Stimulated activated CD4-positive, alpha-beta T cell treated with anti-CD3 and anti-CD28 coated beads, Interleukin-1b, Interleukin-23, amount 100 ng/mL, for 48 hours (primary cell): ENCODE measurements around the gene WIPF2.
"Not testable (repeated sequence)": the region's sequence is repeated elsewhere in the genome, so short reads cannot be mapped to it uniquely, and the experiment has no call there.

ENCODE experiments used
- DNase-seq: peaks from one replicate; pipeline ENCODE4 v3.0.0-alpha.2; 2020

The WIPF2 gene

DNA sequence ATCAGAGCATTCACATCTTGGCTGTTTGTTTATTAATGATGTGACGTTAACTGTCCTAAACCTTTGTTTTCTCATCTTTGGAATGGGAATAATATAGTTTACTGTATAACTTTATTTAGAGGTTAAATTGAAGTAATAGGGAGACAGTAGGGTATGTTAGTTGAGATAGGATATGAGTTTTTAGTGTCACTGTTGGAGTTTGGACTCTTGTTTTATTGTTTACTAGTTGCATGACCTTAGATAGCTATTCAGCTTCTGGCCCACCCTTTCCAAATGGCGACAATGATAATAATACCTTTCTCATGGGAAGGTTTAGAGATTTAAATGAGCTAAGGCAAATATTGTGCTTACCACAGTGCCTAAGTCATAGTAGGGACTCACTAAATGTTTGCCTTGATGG is 40.4 kb downstream of the WIPF2 start:
- DNase-seq, result no peak

GRCh38 chr17:40260528-40260927 is 41.4 kb downstream of the WIPF2 start:
- no peak for DNase-seq

GRCh38 chr17:40264458-40265185 is 45.5 kb downstream of the WIPF2 start:
- no peak for DNase-seq

DNA sequence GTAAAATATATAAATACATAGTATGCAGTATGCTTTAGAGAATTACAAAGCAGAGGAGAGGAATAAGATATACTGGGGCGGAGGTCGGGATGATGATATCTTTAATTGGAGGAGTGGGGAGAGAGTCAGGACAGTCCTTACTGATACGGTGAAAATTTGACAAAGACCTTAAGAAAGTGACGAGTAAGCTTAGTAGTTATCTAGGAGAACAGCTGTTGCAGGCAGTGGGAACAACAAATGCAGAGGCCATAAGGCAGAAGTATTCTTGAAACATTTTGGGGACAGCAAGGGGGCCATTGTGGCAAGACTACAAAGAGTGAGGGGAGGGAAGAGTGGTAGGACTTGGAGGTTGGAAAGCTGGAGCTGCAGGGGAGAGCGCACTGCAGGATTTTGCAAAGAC is 46.2 kb downstream of the WIPF2 start:
- DNase-seq, result no peak

DNA sequence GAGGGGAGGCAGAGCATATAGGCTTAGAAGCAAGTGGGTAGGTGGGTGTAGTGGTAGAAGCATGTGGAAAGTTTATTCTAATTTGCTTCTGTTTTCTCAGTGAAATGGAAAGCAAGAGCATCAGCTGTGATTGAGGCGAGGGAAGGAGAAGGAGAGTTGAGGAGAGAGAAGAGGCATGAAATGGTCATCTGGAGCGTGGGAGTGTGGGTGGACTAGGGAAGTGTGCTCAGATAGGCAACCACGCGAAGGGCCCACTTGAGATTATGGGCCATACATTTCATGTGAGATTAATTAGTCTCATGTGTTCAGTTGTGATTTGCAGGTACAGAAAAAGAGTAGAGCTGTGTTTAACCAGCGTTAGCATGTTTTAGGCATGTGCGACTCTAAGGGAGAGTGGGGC is 47.8 kb downstream of the WIPF2 start:
- DNase-seq, result no peak

GRCh38 chr17:40268141-40268712 is 49.1 kb downstream of the WIPF2 start:
- no peak for DNase-seq

DNA sequence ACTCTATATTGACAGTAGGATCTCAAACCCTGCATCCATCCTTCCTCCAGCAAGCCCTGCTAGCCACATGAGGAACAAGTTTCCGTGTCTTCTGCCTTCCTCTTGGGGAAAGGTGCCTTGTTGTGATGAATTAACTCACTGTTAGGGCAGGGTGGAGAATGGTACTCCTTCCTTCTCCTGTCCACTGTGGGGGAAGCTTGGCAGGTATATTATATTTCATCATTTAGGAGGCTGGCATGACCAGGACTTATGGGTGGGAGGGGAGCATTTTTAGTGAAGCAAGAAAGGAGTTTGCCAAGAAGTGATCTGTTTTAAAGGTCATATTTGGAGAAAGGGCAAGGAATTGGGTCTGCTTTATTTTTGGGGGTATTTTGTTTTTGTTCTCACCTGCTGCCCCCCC is 59.3 kb downstream of the WIPF2 start:
- DNase-seq, result no peak

DNA sequence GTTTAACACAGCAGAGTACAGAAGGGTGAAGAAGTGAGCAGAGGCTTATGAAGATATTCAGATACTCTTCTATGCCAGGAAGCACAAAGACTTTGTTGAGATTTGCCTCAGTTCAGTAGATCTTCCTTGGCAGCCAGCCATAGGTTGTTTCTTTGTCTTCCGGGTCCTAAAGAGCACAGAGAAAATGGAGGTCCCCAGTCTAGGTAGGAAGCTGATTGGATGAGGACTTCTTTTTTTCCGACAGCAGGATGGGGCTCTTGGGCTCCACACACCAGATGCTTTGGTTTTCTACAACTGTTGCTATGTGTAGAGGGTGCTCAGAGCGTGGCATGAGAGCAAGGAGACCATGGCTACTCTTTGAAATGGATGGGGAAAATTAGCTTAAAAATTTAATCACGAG is 60.3 kb downstream of the WIPF2 start:
- DNase-seq, result no peak

GRCh38 chr17:40281663-40282062 is 62.6 kb downstream of the WIPF2 start:
- DNase-seq, result no peak

GRCh38 chr17:40283662-40284061 is 64.6 kb downstream of the WIPF2 start:
- no peak for DNase-seq

GRCh38 chr17:40284085-40284713 is 65.1 kb downstream of the WIPF2 start:
- DNase-seq, result no peak

- no peak for DNase-seq
Measured at GRCh38 chr17:40286473-40286872, 67.4 kb downstream of the WIPF2 start.

- no peak for DNase-seq
Measured at GRCh38 chr17:40287159-40287493, 68.0 kb downstream of the WIPF2 start.

DNA sequence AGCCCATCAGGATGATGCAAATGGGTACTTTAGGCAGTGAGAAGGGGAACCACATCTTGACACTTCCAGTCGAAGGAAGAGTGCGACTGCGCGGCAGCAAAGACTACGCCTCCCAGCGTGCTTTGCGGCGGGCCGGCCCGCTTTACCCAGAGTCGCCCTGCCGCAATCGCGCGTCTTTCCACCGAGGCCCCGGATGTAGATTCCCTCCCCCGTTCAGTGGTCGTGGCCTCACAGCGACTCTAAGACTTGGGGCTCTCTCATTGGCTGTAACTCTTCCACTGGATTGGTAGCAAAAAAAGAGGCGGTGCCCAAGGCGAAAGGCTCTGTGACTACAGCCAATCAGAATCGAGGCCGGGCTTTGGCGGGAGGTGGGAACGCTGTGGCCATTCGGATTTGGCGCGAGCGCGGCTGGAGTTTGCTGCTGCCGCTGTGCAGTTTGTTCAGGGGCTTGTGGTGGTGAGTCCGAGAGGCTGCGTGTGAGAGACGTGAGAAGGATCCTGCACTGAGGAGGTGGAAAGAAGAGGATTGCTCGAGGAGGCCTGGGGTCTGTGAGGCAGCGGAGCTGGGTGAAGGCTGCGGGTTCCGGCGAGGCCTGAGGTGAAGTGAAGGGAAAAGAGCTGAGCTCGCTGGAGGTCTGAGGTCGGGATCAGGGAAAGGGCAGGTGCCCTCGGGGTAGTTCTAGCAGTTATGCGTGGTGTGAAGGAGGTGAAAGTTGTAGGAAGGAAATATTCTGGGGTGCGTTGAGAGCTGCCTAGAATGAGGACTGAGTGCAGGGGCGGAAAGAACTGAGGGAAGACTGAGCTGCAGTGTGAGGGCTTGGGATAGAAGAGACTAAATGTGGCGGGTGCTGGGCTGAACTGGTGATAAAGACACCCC is 68.6 kb downstream of the WIPF2 start, which contains the start of gene CDC6:
CDC6 (plus strand) TSS at position 386 of the 876 bp plus-strand sequence. CDS start 1,542 bp downstream, outside the sequence.
- DNase-seq, result peak; percentile 99

DNA sequence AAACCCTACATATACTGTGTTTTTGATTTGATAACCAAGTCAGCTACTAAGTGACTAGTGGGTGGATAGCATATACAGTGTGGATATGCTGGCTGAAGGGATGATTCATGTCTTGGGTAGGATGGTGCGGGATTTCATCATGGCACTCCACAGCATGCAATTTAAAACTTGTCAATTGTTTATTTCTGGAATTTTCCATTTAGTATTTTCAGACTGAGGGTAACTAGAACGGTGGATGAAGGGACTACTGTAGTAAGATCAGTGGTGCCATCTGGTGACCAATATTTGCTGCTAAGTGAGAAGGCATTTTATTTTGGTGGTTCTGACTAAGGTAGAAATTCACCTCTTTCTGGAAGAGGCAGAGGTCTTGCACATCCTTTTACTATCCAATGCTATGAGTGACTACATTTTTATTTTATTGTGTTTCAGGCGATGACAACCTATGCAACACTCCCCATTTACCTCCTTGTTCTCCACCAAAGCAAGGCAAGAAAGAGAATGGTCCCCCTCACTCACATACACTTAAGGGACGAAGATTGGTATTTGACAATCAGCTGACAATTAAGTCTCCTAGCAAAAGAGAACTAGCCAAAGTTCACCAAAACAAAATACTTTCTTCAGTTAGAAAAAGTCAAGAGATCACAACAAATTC is 71.7 kb downstream of the WIPF2 start:
- no peak for DNase-seq

DNA sequence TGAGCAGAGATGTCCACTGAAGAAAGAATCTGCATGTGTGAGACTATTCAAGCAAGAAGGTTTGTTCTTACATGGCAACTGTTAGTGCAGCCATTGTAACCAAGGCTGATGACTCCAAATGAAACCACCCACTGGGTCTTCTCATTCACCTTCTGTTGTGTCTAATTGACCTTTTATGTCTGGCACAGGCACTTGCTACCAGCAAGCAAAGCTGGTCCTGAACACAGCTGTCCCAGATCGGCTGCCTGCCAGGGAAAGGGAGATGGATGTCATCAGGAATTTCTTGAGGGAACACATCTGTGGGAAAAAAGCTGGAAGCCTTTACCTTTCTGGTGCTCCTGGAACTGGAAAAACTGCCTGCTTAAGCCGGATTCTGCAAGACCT is 72.2 kb downstream of the WIPF2 start:
- DNase-seq, result no peak

DNA sequence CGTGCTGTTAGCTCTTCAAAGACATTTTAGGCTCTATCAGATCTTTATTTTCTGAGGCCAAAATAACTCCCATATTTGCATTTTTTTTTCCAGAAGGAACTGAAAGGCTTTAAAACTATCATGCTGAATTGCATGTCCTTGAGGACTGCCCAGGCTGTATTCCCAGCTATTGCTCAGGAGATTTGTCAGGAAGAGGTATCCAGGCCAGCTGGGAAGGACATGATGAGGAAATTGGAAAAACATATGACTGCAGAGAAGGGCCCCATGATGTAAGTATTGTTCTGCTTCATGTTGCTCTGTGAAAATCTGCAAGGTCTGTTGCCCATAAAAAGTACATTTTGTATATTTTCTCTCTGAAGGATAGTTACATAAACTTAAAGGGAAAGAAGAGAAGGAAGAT is 74.3 kb downstream of the WIPF2 start:
- DNase-seq, result no peak

DNA sequence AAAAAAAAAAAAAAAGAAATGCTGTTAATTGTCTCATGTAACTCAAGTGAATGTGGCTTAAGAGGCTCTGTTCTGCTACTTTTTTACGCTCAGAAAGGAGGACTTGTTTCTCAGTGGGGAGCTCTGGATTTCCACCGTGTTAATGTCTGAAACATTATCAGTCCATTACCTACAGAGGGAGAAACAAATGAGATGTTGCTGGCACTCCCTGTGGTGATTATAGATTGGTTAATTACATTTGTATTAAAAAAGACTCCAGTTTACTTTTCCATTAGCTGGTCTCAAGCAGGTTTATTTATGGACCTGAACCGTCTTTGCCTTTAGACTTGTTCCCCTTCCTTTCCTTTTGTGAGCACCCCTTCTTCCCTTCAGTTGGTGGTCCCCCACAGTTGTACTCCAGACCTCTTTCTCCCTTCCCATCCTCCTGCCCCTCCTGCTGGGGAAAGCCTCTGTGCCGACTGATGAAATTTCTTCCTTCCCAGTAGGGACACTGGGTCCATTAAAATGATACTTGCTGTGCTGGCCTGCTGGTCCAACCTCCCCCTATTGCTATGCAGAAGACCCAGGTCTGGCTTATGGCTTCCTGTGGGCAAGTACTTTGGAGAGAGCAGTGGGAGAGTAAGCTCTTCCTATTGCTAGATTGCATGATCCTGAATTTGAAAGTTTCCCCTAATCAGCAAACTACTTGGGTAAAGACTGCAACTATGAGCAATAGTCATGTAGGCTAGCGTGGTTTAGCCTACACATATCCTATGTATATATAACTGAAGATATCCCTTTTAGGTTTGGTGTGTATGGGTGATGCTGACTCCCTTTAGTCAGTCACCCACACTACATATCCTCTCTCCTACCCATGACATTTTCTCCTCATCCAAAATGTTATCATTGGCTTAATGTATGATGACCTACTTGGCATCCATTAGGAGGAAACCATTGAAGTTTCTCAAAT is 76.7 kb downstream of the WIPF2 start:
- DNase-seq, result no peak

GRCh38 chr17:40297511-40297910 is 78.4 kb downstream of the WIPF2 start:
- no peak for DNase-seq

- DNase-seq, result no peak
Measured at GRCh38 chr17:40298726-40299125, 79.6 kb downstream of the WIPF2 start.

- DNase-seq, result not testable (repeated sequence)
Measured at GRCh38 chr17:40299159-40299757, 80.2 kb downstream of the WIPF2 start.
